Ovary (tissue), 3 donors: ENCODE measurements around the gene ANKS1B.

Experiments
- CTCF ChIP-seq, 3 donors: fragments of 450-650 bp in 2 of 3; fragments of 200-600 bp in 1 of 3; IDR thresholded peaks; one replicate each; pipeline versions ENCODE4 v1.5.1 to v1.8.0; 2016 to 2022; ENCODE audit warnings: antibody characterized with exemption in 3 of 3, mild to moderate bottlenecking in 1 of 3
- EP300 ChIP-seq: sonication (generic); formaldehyde crosslinking; IDR thresholded peaks from one replicate; pipeline ENCODE4 v1.6.1; 2017; ENCODE audit warnings: antibody characterized with exemption
- POLR2A ChIP-seq: fragments of 450-650 bp; IDR thresholded peaks from one replicate; pipeline ENCODE4 v1.6.1; 2017; ENCODE audit warnings: antibody characterized with exemption, mild to moderate bottlenecking, moderate library complexity
- donor health status: DM: no; HTN: no; CAD: no.

- no peak for TF ChIP-seq CTCF (IDR thresholded peaks at IDR 0.05)
- no peak for TF ChIP-seq EP300
- TF ChIP-seq POLR2A: no peak
Measured at GRCh38 chr12:99192489-99192888, 792.2 kb downstream of the ANKS1B start.
